HG03025 (cell line): Measurements from ENCODE around the gene SAFB.

Experiments used
- ATAC-seq: cut with Tn5 transposase; IDR thresholded peaks from one replicate; pipeline ENCODE4 v1.9.1; 2021; ENCODE audit warnings: mild to moderate bottlenecking, moderate library complexity; ENCODE audit not compliant: unreplicated experiment, low FRiP score

SAFB gene

GRCh38 chr19:5622465-5623396 lies at the start of gene SAFB, which contains the start of gene SAFB2:
TSS of gene SAFB (plus strand) at chr19:5623083. CDS start at chr19:5623206, 123 bp downstream.
TSS of gene SAFB2 (minus strand) at chr19:5622776. CDS start at chr19:5622715, 61 bp downstream.
- peak; percentile 85 for ATAC-seq

- no peak for ATAC-seq
Observed at GRCh38 chr19:5575590-5575989, 47.3 kb upstream of the SAFB start.

GRCh38 chr19:5578097-5578846 lies 44.6 kb upstream of the SAFB start:
- ATAC-seq: no peak

GRCh38 chr19:5579286-5579685 lies 43.6 kb upstream of the SAFB start:
- ATAC-seq: no peak

- ATAC-seq: no peak
Observed at GRCh38 chr19:5579697-5580096, 43.2 kb upstream of the SAFB start.

GRCh38 chr19:5580161-5580571 lies 42.7 kb upstream of the SAFB start:
- no peak for ATAC-seq

- ATAC-seq: no peak
Observed at GRCh38 chr19:5585461-5586299, 37.2 kb upstream of the SAFB start.

GRCh38 chr19:5586300-5587070 lies 36.4 kb upstream of the SAFB start:
- no peak for ATAC-seq

GRCh38 chr19:5587071-5587455 lies 35.8 kb upstream of the SAFB start:
- no peak for ATAC-seq

GRCh38 chr19:5587661-5588060 lies 35.2 kb upstream of the SAFB start:
- no peak for ATAC-seq

- ATAC-seq: no peak
Observed at GRCh38 chr19:5588441-5588840, 34.4 kb upstream of the SAFB start.

GRCh38 chr19:5588906-5589676 lies 33.8 kb upstream of the SAFB start:
- ATAC-seq: no peak

- ATAC-seq: no peak
Observed at GRCh38 chr19:5590151-5590864, 32.6 kb upstream of the SAFB start.

- ATAC-seq: no peak
Observed at GRCh38 chr19:5590865-5591154, 32.1 kb upstream of the SAFB start.

GRCh38 chr19:5591476-5591875 lies 31.4 kb upstream of the SAFB start:
- ATAC-seq: no peak

- ATAC-seq: no peak
Observed at GRCh38 chr19:5592531-5593342, 30.1 kb upstream of the SAFB start.

- no peak for ATAC-seq
Observed at GRCh38 chr19:5593343-5594255, 29.3 kb upstream of the SAFB start.
